ENCODE results near the gene TAS2R38.
A peak's percentile ranks its signal among the peaks of the same experiment; 100 is the strongest.

Gene TAS2R38

DNA sequence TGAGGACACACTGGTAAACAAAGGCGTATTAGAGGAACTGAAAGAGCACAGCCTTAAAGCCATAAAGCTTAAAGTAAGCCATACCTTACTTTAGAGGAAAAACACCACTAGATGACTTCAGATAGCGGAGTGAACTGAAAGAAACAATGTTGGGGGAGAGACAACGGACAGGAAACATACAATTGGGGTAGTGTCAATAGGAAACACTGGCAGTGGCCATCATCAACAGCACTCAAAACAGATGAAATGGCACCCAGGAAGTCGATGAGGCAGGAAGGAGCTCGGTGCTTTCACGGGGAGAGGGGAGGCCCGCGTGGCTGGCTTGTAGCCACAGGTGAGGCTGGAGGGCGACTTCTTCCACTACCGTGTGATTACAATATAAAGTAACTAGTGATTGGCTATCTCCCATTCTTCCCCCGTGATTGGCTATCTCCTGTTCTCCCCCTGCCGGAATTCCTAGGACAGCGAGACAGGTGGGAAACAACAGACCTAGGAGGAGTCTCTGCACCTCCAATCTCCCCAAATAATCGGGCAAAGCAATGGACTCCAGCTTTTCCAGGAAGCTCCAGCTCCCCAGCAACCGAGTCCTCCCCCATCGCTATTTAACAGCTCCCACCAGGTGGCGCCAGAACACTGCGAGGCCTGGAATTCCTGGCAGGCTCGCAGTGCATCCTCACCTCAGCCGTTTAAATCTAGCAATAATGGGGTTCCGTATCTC is 2.4 kb upstream of the TAS2R38 start:
- peak; percentile 12 for DNase-seq

DNA sequence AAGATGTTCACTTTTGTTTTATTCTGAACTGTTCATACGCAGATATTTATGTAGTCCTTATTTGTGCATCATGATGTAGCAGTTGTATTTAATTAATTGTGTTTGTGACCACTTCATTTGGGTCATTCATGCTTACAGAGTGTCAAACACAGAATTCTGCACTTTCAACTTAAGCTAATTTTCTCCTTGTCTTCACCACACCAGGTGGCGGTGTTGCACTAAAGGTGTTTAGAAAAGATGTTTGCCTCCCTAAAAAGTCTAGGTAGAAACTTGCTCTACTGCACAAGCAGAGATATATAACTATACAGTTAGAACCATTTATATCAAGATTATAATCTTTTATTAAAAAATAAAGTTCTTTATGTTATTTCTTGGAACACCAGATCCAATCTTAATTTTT is 1.3 kb upstream of the TAS2R38 start:
- DNase-seq, result no peak

DNA sequence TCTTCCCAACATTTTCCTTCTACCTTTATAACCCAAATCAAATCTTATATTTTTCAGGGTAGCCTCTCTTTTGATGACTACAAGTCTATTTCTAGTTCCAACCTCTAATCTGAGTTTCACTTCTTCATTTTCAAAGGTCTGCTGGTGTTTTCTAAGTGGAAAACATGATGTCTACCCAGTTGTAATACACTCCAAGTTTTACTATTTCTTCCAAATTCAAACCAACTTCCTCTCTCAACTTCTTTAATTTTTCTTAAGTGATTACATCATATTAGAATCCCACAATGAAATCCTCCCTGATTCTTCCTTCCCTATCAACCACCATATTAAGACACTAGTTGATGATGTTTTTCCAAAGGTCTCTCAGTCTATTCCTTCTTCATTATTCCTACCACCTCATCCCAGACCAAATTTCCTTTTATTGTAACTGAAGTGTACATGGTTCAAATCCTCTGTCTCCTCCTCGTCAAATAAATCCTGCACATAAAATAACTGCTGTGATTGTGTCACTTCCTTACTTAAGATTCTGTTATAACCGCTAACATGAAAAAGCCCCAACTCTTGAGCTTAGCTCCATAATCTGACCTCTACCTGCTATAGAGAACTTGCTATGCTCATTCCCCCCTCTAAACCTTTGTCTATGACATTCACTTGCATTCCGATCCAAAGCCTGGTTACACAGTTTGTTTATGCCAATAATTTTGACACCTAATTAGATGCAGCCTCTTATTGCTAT is 12.7 kb downstream of the TAS2R38 start:
- no peak for DNase-seq

DNA sequence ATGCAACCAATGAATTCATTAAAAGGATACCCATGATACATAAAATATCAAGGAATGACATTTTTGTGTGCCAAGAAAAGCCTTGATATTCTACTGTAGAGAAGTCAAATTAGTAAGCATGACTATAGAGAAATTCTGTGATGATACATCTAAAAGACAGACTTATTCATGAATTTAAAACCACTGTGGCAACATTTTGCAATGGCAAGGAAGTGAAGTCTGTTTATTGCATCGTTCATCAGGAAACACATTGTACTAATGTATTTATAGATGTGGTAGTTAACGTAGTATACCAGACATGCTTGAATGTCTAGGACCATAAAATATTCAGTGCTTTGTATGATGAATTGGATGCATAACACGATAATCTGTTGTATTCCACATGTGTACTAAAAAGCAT is 17.5 kb downstream of the TAS2R38 start:
- no peak for DNase-seq

DNA sequence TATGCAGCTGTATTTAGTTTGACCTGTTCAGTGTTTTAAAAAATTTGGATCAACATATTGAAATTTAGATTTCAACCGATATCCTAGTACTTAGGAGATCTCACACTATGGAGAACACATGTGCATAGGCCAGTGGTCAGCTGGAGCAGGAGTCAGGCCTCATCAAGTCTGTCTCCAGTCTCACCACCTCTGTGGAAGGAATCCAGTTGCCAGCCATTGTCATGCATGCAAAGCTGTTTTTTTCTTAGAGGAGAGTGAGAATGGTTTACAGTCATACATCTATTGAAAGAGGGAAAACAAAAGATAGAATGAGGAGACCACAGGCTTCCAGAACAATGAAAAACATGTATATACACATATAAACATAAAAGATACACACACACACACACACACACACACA is 19.2 kb downstream of the TAS2R38 start:
- DNase-seq, result no peak

DNA sequence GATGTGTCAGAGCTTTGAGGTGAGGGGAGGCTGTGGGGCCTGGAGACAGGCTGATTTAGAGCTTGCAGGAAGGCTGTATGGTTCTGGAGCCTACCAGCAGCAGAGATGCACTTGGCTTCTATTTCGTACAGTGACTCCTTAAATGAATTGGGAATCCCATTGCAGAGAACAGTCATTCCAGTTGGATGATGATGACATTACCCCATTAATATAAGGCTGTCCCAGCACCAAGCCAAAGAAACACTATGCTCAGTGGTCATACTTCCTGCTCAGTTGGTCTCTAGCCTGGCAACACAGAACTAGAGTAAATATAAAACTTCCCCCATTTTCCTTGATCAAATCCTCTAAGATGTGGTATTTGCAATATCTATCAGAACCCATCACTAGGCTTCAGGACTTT is 21.1 kb downstream of the TAS2R38 start:
- DNase-seq, result no peak

DNA sequence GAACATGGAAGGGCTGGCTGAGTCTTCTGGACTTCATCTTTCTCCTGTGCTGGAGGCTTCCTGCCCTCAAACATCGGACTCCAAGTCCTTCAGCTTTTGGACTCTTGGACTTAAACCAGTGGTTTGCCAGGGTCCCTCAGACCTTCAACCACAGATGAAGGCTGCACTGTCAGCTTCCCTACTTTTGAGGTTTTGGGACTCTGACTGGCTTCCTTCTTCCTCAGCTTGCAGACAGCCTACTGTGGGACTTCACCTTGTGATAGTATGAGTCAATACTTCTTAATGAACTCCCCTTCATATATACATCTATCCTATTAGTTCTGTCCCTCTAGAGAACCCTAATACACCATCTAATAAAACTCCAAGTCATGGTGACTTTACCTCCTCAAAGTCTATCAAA is 22.8 kb downstream of the TAS2R38 start:
- DNase-seq, result no peak

DNA sequence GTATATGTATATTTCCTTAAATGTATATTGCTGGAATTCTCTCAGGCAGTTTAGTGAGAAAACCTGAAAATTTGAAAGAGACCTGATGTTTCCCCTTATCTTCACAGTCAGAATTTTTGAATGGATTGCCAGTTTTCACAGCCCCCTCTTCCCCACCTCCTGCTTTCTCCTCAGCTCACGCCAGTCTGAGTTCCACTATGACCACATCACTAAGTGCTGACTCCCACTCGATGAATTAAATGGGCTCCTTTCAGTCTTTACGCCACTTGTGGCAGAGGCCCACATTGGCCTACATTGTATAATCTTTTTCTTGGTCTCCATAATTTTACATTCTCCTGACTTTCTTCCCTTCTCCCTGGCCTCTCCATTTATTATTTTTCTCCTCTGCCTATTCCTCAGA is 23.7 kb downstream of the TAS2R38 start:
- no peak for DNase-seq

DNA sequence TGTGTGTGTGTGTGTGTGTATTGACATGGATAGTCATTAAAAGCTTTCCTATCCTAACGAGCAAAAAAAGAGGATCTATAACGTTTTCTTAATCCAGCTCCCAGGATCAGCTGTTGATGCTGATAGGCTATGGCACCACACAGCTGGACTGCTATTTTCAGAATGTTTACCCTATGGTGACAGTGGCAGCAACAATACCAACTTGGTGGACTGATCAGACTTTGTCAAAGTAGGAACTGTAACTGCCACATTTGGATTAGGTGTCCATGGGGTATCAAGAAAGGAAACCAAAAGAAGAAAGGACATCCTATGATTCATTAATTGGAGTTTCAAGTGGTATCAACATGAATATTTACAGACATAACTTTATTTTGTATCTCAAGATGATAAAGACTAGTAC is 24.1 kb downstream of the TAS2R38 start:
- DNase-seq, result no peak

DNA sequence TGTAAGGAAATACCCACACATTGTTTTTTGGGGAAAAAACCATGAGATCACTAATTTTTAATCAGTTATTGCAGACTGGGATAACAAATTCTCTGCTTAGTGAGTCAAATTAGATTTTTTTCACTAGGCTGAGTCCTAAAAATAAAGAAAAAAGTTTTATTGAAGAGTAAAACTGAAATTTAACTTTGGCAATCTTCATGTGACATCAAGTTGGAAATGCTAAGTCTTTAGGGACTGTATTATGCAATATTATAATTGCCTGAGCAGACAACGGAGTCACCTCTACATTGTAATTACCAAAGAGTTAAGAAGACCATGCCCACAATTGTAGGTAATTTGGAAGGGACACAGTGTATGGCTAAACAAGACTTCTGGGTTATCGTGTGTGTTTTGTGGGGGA is 24.6 kb downstream of the TAS2R38 start:
- no peak for DNase-seq

DNA sequence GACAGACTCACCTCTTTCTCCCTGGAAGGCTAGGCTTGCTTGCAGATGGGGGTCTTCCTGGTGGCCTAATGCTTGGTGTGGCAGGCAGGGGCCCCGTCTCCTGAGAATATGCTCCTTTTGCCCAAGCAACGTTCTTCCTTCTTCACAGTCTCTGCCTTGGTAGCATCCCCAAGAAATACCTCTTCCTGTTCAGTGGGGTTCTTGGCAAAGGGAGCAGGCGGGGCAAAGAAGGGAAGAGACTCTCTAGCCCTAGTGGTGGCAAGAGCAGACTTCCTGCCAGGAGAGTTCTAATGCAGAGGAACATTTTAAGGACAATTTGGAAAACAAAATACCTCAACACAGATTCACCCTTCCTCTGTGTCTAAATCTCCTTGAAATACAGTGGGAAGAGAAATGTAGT is 26.8 kb downstream of the TAS2R38 start, which contains the start of gene CLEC5A:
CLEC5A (minus strand) TSS at position 179 of the 400 bp plus-strand sequence. CDS start 682 bp downstream, outside the sequence.
- DNase-seq, result no peak

DNA sequence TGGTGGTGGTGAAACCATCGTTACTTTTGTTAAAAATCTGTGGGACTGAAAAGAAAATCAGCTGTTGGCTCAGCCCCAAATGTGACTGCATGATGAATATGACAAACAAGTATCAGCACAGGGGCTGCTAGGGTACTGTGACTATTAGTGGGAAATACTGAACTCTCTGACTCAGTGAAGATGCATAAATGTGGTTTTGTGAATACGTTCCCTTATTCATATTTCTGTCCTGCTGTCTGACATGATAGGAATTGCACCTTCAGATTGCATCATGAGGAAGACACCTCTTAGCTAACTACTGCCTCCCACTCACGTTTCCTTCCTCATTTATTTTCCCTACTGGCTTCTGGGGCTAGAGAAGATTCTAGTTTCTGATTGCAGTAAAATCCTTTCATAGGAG is 28.2 kb downstream of the TAS2R38 start:
- no peak for DNase-seq

DNA sequence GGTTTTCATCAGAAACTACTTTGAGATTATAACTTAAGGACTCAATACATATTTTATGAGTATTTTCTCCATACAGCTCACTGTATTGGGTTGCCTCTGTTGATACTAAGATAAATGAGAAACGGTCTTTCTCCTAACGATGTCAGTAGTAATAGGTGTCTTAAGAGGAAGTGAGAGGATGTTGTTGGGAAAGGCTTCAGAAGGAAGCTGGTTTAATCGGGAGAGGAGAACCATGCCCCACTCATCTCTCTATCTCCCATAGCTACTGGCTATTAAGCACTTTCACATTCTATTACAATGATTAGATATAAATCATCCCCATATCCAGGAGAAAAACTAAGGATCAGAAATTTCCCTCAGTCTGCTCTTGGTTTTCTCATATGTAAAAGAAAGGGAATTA is 28.8 kb downstream of the TAS2R38 start:
- no peak for DNase-seq

DNA sequence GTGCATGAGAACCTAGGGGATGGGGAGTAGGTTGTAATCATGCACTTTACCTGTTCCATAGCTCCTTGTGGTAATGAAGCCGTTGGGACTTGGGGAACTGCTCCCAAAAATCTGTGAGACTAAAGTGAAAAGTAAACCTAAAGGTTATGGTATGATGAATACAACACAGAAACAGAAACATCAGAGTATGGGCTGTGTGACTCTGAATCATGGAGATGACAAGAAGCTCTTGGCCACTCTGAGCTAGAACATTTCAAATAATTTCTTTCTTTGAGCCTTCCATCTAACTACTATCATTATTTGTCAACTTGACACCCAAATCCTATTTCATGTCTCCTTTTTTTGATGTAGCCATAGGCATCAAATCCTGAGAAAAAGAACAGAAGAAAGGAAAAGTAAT is 29.7 kb downstream of the TAS2R38 start:
- no peak for DNase-seq

DNA sequence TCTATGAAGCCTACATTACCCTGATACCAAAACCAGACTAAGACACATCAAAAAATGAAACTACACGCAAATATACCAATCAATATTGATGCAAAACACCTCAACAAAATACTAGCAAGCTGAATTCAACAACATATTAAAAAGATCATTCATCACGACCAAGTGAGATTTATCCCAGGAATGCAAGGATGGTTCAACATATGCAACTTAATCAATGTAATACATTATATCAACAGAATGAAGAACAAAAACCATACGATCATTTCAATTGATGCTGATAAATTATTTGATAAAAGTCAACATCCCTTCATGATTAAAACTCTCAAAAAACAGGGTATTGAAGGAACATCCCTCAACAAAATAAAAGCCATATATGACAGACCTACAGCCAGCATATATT is 32.5 kb downstream of the TAS2R38 start:
- DNase-seq, result no peak

DNA sequence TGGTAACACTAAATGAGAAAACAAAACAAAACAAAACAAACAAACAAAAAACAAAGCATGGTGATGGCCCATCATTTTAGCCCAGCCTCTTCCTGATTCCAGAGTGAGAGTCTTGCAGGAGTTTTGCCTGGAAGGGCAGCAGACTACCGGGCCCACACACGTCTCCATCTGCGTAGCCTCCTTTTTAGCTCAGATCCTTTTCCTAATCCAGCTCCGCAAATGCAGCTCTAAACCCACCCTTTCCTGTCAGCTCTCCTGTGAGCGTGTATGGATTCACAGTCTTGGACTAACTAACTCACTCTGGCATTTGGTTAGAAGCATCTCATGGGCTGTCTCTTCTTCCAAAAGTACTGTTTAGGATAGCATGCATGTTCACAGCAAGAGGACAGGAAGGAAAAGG is 43.4 kb downstream of the TAS2R38 start:
- no peak for DNase-seq

DNA sequence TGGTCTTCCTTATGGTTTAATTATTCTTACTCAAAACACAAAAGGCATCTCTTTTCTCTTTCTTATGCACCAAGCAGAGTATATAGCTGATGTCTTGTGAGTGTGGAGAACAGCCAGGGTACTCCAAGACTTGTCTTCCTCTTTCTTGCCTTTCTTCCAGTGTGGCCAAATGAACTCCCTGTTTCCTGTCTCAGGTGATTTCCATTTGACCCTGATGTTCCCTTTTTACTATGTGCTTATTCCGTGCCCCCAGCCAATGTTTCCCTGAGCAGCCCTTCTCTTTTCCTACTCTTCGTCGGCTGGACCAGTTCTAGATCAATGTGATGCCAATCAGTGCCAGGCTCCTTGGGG is 44.8 kb downstream of the TAS2R38 start:
- no peak for DNase-seq

DNA sequence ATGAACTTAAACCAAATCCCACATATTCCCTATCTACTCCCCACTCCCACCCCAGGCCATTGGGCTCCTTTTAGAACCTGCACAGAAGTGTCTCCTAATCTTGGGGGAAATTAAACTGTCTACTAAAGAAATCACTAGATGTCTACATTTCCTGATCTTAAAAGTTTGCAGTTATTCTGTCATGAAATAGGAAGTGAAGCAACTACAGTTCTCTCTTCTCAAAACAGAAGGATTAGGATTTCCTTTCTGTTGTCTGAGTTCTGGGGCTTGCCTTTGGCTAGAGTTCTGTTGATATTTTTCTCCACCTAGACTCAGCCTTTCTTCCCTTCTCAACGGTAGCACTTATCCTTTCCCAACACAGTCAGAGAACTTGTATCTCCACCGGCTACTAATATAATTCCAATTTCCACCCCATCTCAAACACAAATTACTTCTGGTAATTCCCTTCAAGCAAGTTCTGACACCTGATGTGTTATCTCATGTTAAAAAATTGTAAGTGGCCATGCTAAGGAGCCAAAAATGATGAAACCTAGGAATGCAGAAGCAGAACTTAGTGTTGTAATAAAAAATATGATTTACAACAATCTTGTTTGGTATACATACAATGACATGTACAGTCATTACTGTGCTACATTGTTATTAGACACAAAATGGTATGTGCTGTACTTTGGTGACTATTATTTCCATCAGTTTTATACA is 45.3 kb downstream of the TAS2R38 start:
- DNase-seq, result no peak

All from NCI-H1048 (cell line).